NCI-H510A treated with DMSO at 0.1 percent for 48 hours (cell line): Measurements from ENCODE around the gene SEPHS1.

Source experiments
- DNase-seq: peaks from one replicate; lab custom pipeline; 2025; lab: John Stamatoyannopoulos, UW

SEPHS1 gene

DNA sequence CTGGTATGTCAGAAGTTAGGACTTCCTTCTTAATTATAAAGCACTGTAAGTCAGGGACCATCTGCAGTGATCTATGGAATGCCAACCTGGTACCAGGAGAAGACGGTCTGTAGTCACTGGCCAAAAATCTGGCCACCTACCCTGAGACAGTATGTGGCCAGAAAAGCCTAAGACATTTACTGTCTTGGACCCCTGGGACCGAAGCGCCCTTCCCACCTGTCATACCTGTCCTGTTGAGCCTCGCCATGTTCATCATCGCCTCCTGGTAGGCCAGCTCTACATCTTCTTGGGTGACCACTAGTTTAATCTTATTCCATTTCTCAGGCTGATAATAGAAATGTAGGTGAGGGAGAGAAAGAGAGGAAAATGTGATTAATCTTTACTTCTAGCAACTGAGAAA, 20.0 kb downstream of the SEPHS1 start:
- no peak for DNase-seq

DNA sequence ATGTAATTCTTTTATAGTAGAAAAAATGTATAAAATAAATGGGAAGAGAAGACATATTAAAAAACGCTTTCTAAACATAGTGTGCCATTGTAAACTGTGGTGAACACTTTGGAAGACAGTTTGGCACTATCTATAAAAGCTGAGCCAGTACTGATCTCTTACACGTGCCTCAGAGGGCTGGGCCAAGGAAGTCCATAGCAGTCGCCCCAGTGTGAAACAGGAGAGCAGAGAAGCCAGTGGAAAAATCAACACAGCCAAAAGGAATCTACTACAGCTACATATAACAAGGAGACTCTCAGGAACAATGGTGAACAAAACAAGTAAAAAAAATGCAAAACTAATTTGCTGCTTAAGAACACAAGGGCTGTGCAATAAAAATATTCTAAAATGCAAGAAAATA, 20.6 kb downstream of the SEPHS1 start:
- DNase-seq: no peak

DNA sequence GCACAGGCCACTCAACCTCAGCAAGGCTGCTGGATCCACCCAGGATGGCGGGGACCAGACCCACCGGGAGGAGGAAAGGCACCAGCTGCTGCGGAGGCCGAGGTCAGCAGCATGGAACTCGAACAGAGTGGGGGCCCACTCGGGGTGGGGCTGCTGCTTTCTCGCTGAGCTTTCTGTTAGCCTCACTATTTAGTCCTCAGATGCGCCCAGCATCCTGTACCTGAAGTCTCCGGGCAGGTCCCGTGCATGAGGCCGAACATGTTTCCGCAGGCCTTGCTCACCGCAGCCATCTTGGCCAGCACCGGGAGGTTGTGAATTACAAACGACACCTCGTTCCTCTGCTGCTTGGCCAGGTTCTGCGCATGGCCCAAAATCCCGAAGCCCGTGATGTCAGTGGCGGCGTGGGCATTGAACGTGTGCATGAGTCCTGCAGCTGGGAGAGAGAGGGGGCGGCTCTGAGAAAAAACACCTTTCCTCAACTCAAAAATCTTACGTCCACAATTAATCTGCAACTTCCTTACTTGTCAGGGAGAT, 25.4 kb downstream of the SEPHS1 start:
- DNase-seq: no peak

DNA sequence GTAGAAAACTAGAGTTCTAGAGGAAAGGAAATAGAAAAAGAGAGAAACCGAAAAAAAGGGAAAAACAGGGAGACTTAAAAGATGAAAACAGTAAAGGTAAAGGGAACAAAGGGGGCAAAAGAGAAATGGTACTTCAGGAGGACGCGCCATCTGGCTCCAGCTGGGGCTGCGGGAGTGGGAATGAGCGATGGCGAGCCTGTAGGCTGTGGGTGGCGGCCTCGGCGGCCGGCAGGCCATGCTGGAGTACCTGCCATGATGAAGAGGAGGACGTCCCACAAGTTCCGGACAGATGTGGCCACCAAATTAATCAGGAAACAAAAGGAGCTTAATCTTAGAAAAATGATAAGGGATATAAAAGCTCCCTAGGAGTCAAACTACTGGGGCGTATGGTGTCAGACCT, 26.5 kb downstream of the SEPHS1 start:
- DNase-seq: no peak

DNA sequence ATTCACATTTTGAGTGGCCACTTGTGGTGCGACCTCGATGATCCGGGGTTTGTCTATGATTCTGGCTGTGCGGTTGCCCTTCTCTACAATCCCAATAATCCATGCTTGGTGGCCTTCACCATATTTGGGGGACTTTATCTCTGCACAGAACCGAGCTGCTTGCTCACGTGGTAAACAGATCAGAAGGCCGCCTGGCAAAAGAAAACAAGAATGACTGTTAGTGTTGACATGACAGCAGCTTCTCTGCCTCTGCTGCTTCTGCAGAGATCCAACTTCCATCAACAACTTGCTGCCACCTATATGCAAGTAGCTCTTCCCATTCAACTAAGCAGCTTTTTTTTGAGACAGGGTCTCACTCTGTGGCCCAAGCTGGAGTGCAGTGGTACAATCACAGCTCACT, 28.9 kb downstream of the SEPHS1 start:
- no peak for DNase-seq

DNA sequence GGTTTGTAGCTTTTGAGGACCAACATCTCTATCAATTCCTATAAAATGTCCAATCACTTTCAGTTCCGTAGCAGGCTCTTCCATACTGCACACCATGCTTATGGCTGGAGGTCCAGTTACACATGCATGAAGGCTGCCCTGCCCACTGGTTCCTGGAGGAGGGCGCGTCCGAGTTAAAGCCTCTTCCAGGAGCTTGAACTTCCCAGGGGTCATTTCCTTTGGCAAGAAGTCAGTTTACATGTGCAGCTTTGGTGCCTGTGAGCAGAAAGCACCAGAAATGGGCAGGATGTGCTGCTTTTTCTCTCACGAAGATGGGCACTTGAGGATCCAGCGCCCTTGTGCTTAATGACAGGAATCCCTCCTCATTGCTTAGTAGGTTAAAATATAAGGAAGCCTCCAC, 30.6 kb downstream of the SEPHS1 start:
- DNase-seq: no peak

DNA sequence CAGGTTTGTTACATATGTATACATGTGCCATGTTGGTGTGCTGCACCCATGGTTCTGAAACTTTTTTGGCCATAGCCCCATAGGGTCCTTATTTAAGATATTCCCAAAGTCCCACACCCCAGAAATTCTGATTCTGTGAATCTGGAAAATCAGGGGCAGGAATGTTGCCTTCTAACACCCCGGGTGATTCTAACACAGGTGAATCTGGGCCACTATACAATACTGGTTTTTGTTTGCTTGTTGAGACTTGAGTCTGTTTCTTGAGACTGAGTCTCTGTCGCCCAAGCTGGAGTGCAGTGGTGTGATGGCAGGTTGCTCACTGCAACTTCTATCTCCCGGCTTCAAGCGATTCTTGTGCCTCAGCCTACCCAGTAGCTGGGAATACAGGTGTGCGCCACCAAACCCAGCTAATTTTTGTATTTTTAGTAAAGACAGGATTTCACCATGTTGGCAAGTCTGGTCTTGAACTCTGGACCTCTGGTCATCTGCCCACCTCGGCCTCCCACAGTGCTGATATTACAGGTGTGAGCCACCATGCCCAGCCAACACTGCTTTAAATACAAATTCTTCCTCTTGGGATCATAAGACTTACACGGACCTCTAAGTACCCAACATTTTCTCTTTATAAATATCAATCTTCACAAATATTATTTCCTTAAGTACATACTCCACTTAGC, 31.3 kb downstream of the SEPHS1 start:
- no peak for DNase-seq

DNA sequence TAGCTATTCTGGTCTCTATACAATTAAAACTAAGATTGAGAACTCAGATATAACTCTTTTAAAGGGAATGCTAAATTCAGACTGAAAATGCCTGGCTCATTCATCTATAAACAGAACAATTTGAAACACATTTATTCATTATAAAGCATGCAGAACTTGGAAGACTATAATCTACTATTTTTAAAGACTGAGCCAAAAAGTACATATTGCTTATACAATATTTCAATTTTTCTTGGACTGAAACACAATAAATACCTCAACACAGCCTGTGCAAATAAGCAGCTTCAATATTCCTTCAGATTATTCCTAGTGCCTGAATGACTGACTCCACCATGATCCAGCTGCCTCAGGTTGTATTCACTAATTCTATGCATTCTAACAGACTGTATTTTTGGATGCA, 32.7 kb downstream of the SEPHS1 start:
- no peak for DNase-seq

DNA sequence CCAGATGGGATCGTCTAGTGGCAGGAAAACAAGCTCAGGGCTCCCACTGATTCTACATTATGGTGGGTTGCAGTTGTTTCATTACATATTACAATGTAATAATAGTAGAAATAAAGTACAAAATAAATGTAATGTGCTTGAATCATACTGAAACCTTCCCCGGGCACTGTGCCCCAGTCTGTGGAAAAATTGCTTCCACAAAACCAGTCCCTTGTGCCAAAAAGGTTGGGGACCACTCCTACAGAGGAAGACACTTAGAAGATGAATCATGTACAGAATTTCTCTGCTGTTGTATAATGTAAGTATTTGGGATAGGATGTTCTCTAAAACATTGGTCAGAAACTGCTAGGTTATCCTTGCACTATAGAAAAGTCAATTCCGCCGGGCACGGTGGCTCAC, 36.9 kb downstream of the SEPHS1 start:
- no peak for DNase-seq

DNA sequence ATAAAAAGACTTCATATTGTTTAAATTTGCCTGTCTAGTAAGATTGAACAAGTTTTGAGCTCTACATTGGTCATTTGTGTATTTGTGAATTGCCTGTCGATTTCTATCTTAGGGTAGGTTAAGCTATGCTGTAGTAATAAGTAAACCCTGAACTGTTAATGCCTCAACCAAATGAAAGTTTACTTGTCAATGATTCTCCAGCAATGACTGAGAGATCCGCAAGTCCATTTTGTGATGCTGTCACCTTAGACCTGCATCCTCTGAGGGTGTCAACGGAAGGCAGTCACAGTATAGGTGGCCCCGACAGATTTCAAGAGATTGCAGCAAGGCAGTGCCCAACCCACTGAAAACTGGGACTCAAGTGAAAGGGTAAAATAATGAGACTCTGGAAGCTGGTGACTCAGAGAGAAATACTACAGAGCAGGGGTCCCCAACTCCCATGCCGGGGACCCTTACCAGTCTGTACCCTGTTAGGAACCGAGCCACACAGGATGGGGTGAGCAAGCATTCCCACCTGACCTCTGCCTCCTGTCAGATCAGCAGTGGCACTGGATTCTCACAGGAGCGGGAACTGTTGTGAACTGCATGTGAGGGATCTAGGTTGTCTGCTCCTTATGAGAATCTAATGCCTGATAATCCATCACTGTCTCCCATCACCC, 37.4 kb downstream of the SEPHS1 start:
- no peak for DNase-seq

DNA sequence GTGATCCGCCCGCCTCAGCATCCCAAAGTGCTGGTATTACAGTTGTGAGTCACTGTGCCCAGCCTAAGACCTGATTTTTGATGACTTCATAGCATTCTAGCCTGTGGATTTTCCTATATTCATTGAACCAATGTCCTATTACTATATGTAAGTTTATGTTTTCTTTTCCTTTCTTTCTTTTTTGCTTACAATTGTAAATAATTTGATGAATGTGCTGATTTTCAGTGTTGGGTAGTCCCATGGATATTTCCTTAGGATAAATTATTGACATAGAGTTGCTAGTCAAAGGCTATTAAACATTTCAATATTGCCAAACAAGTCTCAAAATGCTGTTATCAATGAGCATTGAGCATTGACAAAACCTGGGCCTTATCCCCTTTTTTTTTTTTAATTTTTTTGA, 38.3 kb downstream of the SEPHS1 start:
- no peak for DNase-seq

DNA sequence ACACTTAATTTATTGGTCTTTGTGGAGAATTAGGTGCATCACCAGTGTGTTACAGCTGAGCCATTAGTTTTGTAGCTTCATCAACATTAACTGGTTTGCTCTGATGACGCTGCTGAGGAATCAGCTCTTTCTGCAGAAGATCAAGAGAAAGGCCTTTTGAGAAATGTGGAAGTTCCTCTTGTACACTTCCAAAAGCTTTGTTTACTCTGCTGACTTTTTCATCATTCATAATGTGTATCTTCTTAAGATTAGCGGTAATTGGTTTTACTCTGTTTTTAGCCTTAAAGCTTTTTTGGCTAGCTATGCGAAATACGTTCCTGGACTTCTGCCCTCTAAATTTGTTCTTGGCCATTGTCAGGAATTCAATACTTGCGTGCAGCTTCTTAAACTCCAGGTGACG, 40.0 kb downstream of the SEPHS1 start:
- no peak for DNase-seq

DNA sequence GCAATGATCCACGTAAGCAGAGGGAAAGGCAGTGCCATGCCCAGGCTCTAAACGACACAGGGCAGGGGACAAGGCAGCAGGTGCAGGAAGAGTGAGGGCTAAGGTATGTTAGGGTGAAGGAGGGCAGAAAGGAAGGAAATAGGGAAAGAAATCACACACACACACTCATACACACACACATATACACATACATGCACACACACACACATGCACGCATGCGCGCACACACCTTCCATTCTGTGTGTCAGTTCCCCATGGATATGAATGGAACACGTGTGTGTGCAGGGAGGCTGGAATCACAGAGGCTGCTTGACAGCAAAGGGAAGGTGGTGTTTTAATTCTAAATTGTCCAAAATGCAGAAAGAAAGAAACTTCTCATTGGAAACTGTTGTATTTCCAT, 42.0 kb downstream of the SEPHS1 start:
- no peak for DNase-seq

DNA sequence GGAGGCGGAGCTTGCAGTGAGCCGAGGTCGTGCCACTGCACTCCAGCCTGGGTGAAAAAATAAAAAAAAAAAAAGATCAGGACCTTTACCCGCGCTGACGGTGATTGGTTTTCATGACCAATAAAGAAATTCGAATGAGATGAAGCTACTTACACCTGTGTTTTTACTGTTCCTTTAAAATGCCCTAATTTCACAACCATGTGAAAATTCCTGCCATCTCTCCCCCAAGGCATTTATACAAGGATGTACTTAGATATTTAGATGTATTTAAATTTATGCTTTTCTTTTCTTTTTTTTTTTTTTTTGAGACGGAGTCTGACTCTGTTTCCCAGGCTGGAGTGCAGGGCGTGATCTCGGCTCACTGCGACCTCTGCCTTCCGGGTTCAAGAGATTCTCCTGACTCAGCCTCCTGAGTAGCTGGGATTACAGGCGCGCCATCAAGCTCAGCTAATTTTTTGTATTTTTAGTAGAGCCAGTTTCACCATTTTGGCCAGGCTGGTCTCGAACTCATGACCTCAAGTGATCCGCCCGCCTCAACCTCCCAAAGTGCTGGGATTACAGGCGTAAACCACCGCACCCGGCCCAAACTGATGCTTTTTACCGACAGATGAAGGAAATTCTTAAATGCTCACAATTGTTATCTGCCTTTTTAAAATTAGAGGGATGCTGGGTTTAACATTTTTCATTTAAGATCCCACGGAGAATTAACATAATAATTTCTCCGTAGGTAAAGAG, 45.1 kb downstream of the SEPHS1 start:
- DNase-seq: no peak

DNA sequence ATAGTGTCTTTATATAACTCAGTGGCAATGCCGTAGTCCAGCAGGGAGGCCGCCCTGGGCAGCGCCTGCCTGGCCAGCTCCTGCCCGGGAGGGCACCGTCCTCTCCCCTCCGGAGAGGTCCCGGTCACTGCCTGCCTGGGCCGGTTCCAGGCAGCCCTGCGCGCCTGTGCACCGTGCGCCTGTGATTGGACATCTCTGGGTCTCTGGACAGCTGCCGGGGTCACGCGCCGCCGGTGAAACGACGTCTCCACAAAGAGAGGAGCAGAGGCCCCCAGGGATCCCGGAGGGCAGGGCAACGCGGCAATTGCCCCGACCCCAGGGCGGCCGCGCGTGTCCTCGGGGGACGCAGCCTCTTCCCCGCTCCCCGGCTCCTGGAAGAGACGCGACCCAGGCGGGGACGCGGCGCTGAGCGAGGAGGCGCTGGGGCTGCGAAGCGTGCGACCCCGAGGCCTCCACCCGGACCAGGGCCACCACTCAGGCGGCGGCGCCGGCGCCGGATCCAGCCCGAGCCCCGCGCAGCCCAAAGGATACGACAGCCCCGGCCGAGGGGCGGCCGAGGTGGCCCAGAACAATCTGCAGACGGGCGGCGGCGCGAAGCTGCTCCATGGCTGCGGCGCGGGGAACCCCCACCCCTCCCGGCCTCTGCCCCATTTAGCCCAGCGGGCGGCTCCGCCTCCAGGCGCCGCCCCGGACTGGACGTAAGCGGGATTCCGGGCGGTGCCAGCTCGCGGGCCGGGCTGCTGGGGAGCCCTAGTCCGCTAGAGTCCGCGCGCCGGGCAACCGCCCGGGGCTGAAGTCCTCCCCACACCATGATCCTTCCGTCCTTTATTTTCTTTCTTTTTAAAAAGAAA, 48.4 kb downstream of the SEPHS1 start, which contains the start of gene PHYH:
Gene PHYH (minus strand): TSS at position 628 of the 851 bp plus-strand sequence. CDS start 22 bp downstream, at position 606.
- peak; percentile 81 for DNase-seq

DNA sequence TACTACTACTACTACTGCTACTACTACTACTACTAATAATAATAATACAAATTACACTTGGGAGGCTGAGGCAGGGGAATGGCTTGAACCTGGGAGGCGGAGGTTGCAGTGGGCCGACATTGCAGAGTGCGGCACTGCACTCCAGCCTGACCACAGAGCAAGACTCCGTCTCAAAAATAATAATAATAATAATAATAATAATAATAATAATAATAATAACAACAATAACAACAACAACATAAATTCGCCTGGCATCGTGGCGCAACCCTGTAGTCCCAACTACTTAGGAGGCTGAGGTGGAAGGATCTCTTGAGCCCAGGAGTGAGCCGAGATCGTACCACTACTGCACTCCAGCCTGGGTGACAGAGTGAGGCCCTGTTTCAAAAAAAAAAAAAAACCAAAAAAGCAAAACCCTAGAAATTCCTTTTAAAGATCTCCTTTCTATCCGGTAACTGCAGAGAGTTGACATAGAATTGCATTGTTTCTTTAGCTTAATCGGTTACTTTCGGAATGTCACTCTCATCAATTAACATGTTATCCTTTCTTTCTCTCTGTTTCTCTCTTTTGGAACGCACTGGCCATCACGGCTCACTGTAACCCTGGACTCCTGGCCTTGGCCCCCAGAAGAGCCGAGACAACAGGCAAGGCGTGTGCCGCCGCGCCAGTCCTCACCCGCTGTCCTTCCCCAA, 49.2 kb downstream of the SEPHS1 start:
- no peak for DNase-seq

DNA sequence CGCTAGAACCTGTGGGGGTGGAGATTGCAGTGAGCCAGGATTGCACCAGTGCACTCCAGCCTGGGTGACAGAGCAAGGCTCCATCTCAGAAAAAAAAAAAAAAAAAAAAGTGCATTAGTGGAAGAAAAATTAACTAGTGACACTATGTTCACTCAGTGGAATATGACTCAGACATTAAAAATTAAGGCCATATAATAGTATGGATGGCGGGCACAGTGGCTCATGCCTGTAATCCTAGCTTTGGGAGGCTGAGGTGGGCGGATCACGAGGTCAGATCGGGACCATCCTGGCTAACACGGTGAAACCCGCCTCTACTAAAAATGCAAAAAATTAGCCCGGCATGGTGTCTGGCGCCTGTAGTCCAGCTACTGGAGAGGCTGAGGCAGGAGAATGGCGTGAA, 51.6 kb downstream of the SEPHS1 start:
- DNase-seq: no peak

DNA sequence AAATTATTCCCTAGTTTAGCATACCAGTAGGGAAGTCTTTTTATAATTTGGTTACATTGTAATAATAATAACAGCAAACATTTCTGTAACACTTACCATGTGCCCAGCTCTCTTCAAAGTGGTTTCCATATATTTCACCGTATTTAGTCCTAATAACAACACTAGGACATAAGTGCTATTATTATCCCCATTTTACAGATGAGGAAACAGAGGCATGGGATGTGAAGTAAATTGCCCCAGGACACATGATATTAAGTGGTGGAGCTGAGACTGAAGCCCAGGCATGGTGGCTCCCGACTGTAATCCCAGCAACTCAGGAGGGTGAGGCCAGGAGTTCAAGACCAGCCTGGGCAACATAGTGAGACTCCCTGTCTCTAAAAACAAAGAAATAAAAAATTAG, 53.3 kb downstream of the SEPHS1 start:
- DNase-seq: no peak

DNA sequence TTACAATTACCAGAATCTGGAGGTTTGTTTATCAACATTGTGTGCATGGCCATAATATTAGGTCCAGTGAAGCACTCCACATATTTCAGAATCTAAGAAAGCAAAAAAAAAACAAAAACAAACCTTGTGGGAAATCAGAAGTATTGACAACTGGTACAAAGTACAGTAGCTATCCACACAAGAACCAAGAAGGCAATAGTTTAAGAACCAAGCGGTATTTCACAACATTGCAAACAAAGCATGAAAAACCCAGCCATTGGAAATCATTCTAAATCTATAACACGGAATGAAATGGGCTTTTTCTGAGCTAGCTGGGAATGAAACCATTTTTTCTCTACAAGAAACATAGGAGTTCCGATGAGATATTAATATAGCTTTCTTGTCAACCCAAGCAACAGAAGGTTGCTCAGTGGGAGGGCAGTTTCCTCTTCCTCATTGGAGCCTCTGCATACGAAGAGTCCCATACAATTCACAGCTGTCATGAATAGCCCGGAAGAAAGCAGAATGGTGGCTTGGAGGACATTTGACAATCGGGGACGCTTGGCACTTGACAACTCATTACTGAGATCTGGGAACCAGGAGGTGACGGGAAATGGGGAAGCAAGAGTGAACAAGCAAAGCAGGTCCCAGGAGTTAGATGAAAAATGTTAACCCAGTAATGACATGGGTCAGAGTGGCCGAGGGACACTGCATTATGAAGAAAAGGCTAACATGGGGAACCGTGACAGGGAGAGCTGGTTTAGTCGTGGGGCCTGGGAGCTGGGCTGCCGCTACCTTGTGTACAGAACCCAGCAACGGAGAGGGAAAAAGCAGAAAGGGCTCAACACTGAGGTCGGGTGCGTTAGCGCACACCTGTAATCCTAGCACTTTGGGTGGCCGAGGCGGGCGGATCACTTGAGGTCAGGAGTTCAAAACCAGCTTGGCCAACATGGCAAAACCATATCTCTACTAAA, 56.0 kb downstream of the SEPHS1 start:
- DNase-seq: no peak

DNA sequence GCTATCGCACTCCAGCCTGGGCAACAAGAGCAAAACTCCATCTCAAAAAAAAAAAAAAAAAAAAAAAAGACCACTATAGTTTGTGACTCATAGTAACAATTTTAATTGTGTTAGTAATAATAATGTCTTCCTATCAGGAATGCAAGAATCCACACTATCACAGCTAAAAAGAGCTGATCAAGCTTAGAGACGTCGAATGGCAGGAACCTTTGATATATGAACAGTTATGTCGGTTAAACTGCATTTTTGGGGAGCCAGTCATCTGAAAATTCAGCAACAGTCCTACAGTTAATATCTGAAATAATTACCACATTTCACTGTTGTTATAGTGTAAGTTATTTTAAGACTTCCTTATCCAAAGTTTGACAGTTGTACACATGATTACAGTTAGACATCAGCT, 57.0 kb downstream of the SEPHS1 start:
- no peak for DNase-seq
